Spleen (tissue), 11 donors: ENCODE measurements around the gene BIN1. TPM values are rescaled to one million over a fixed set of nuclear protein-coding genes. Genes with fewer than 3 reads are reported as not detected.
A peak's percentile ranks its signal among the peaks of the same experiment; 100 is the strongest.

Experiments
- DNase-seq: peaks from one replicate; pipeline ENCODE4 v3.0.0-alpha.2; 2020
- H3K27ac ChIP-seq, 8 donors: fragments of 200-600 bp; sonication (generic) in 7 of 8; 1 replicate in 4 of 8; 2 replicates in 4 of 8; pipeline versions ENCODE4 v1.5.0 to v1.8.0; 2016 to 2021; ENCODE audit warnings: inconsistent platforms in 4 of 8, mild to moderate bottlenecking in 4 of 8, moderate library complexity in 1 of 8
- H3K27me3 ChIP-seq, 7 donors: fragments of 200-600 bp; sonication (generic) in 6 of 7; replicated peaks in 1 of 7; 1 replicate in 4 of 7; 2 replicates in 3 of 7; pipeline versions ENCODE4 v1.5.0 to v1.8.0; 2016 to 2021; ENCODE audit warnings: inconsistent platforms in 3 of 7, mild to moderate bottlenecking in 1 of 7
- H3K36me3 ChIP-seq, 6 donors: fragments of 200-600 bp; sonication (generic) in 5 of 6; 1 replicate in 4 of 6; 2 replicates in 2 of 6; pipeline versions ENCODE4 v1.5.0 to v1.8.0; 2016 to 2021; ENCODE audit warnings: inconsistent platforms in 2 of 6
- H3K4me1 ChIP-seq, 6 donors: fragments of 200-600 bp; sonication (generic) in 5 of 6; 1 replicate in 3 of 6; 2 replicates in 3 of 6; pipeline versions ENCODE4 v1.5.0 to v1.8.0; 2016 to 2021; ENCODE audit warnings: inconsistent platforms in 3 of 6
- H3K4me3 ChIP-seq, 8 donors: fragments of 200-600 bp; sonication (generic) in 7 of 8; 1 replicate in 4 of 8; 2 replicates in 4 of 8; pipeline versions ENCODE4 v1.5.0 to v1.8.0; 2016 to 2021; ENCODE audit warnings: inconsistent platforms in 4 of 8, mild to moderate bottlenecking in 4 of 8, moderate library complexity in 2 of 8
- H3K9me3 ChIP-seq, 8 donors: fragments of 200-600 bp; sonication (generic) in 7 of 8; 1 replicate in 4 of 8; 2 replicates in 4 of 8; pipeline versions ENCODE4 v1.5.0 to v1.8.0; 2016 to 2021; ENCODE audit warnings: inconsistent platforms in 4 of 8
- CTCF ChIP-seq, 11 experiments: fragments of 200-600 bp in 7 of 11; fragments of 450-650 bp in 4 of 11; sonication (generic) in 4 of 11; IDR thresholded peaks in 8 of 11; conservative IDR thresholded peaks in 3 of 11; 1 replicate in 7 of 11; 2 replicates in 4 of 11; pipeline versions ENCODE4 v1.4.0 to v1.8.0; 2016 to 2021; ENCODE audit warnings: antibody characterized with exemption in 11 of 11, inconsistent platforms in 4 of 11, mild to moderate bottlenecking in 1 of 11
- POLR2A ChIP-seq, 3 donors: fragments of 450-650 bp; IDR thresholded peaks; one replicate each; pipeline ENCODE4 v1.5.1; 2017; ENCODE audit warnings: antibody characterized with exemption in 3 of 3, mild to moderate bottlenecking in 1 of 3
- POLR2AphosphoS5 ChIP-seq, 3 donors: sonication (generic); formaldehyde crosslinking; IDR thresholded peaks; one replicate each; pipeline ENCODE4 v1.5.1; 2017; ENCODE audit warnings: antibody characterized with exemption in 3 of 3
- WGBS, 5 donors: extraction: QIAGEN DNeasy Blood & Tissue Kit in 3 of 5; methylation state at CpG; one replicate each; pipeline versions ENCODE4 v1.1.5 to v1.1.7; 2013 to 2018; 5-methylcytosine and 5-hydroxymethylcytosine counted together
- intact Hi-C: fragments of 100-400 bp; cut with DNase I; formaldehyde crosslinking; loops from one replicate; pipeline ENCODE4 v1.15.0; 2023; ENCODE audit warnings: low total_unique reads
- polyA plus RNA-seq, 3 donors: library from polyadenylated mRNA; stranded (reverse); fragments of 200-250 nt; gene quantifications; one replicate each; pipeline ENCODE4 v1.2.1, GENCODE V29; 2013
- total RNA-seq, 7 donors: library from RNA; depleted of rRNA in 3 of 7; stranded (reverse); fragments of >200 nt in 3 of 7; fragmentation: NEBNext Ultra II Directional in 4 of 7; extraction: Animal tissue kit (Norgen Biotek cat#: 25700) in 4 of 7; gene quantifications; one replicate each; pipeline versions ENCODE4 v1.1.0 to v1.2.1, GENCODE V29; 2016 to 2021
- donor health status: healthy with polysubstance abuse.
- donor health status: DM: no; HTN: no; CAD: no; lungs with moderate emphysema.
- donor health status: DM: no; HTN: no; CAD: no.
- donor health status: Bipolar disorder and iron deficiency.
- donor health status: healthy.
- donor health status: DM: no; HTN: no; CAD: no.
- donor health status: DM: yes; HTN: yes; CAD: no.

Gene BIN1
- total and polyA plus RNA-seq, 10 donors: 57.2 to 123 (median 70.4) TPM

DNA sequence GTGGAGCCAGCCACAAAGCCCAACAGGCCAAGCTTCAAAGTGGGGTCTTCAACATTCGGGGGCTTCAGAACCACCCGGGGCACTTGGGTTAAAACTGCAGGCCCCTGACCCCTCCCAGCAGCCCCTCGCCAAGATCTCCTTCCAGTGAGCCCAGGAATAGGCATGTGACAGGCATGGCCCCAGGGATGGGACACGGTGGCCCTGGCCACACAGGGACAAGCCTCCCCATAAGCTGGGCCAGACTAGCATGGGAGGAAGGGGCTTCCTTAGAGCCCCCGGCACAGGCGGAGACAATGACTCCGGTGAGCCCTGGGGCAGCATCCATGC, 52.4 kb downstream of the BIN1 start:
- TF ChIP-seq CTCF (IDR thresholded peaks at IDR 0.05 in 8 of 11, conservative IDR thresholded peaks at IDR 0.05 in 3 of 11) (no peak), POLR2A (IDR thresholded peaks at IDR 0.05) (no peak), POLR2AphosphoS5 (IDR thresholded peaks at IDR 0.05) (no peak)
- DNase-seq: peak; percentile 69
- no peaks in the 10 kb centered on the region for H3K27me3 ChIP-seq
- no peak overlapping the region for H3K4me3 ChIP-seq
- no peak overlapping the region for H3K27ac ChIP-seq
- intact Hi-C loops: no loop called here
- peaks cover 0 to 100% (median 39%) of the 10 kb centered on the region in 6 donors for H3K36me3 ChIP-seq
- no peaks in the 10 kb centered on the region for H3K9me3 ChIP-seq
- WGBS, 5 donors: 89 to 97% (median 95%) methylated on average over 4 to 7 of the region's 7 CpGs
- H3K4me1 ChIP-seq: peaks cover 0 to 25% (median 12%) of the 10 kb centered on the region in 6 donors

- Histone ChIP-seq H3K4me1 (peaks cover 0 to 25% (median 12%) of the 10 kb centered on the region in 6 donors), H3K36me3 (peaks cover 0 to 100% (median 38%) of the 10 kb centered on the region in 6 donors), H3K27ac (no peak overlapping the region), H3K27me3 (no peaks in the 10 kb centered on the region), H3K4me3 (no peak overlapping the region), H3K9me3 (no peaks in the 10 kb centered on the region)
- 90 to 96% (median 92%) methylated on average over 27 to 33 of the region's 33 CpGs for WGBS, 5 donors
- intact Hi-C loops: no loop called here
- DNase-seq: peak; percentile 73
- TF ChIP-seq POLR2AphosphoS5 (IDR thresholded peaks at IDR 0.05) (peak in 2 of 3 donors; percentile 3 to 18), CTCF (IDR thresholded peaks at IDR 0.05 in 8 of 11, conservative IDR thresholded peaks at IDR 0.05 in 3 of 11) (no peak)
These were observed 53.0 kb downstream of the BIN1 start for GRCh38 chr2:127053731-127054603.

GRCh38 chr2:127052771-127053691, 53.9 kb downstream of the BIN1 start:
- DNase-seq: peak; percentile 76
- H3K4me1 ChIP-seq: peaks cover 0 to 25% (median 12%) of the 10 kb centered on the region in 6 donors

More at GRCh38 chr2:127052771-127053691, 53.9 kb downstream of the BIN1 start:
- WGBS, 5 donors: 94 to 99% (median 95%) methylated on average over 13 to 19 of the region's 19 CpGs
- TF ChIP-seq POLR2A (IDR thresholded peaks at IDR 0.05) (no peak), POLR2AphosphoS5 (IDR thresholded peaks at IDR 0.05) (peak in 1 of 3 donors; percentile 32), CTCF (IDR thresholded peaks at IDR 0.05 in 8 of 11, conservative IDR thresholded peaks at IDR 0.05 in 3 of 11) (no peak)
- H3K9me3 ChIP-seq: no peaks in the 10 kb centered on the region
- no peak overlapping the region for H3K27ac ChIP-seq
- H3K4me3 ChIP-seq: no peak overlapping the region
- peaks cover 4 to 100% (median 42%) of the 10 kb centered on the region in 6 donors for H3K36me3 ChIP-seq
- intact Hi-C loops: no loop called here
- no peaks in the 10 kb centered on the region for H3K27me3 ChIP-seq
